HG03439 (cell line): Measurements from ENCODE around the gene NRAP.

Experiments used
- ATAC-seq: cut with Tn5 transposase; IDR thresholded peaks from one replicate; pipeline ENCODE4 v1.9.1; 2021; ENCODE audit warnings: mild to moderate bottlenecking, moderate library complexity; ENCODE audit not compliant: unreplicated experiment

The NRAP gene

DNA sequence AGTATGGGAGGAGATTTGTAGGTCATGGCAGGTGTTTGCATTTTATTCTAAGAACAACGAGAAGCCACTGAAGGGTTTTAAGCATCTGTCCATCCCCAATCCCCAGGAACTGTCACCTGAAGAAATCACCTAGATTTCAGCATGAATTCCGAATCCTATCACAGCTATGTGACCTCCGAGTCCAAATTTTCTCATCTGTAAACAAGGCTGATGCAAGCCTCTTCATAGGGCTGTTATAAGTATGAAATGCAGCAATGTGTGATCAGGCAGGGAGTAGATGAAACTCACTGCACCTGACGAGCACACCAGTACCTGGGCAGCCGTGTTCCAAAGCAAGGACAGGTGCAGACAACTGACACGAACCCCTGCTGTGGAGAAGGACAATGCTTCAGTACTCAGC is 97.0 kb downstream of the NRAP start:
- no peak for ATAC-seq

DNA sequence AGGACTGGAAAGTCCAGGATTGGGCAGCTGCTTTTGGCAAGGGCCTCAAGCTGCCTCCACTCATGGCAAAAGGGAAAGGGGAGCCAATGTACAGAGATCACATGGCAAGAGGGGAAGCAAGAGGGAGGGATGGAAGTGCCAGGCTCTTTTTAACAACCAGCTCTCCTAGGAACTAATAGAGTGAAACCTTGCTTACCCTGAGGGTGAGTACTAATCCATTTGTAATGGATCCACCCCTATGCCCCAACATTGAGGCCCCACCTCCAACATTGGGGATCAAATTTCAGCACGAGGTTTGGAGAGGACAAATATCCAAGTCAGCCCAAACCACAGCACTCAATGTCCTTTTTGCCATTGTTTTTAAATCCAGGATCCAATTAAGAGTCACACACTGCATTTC is 98.5 kb downstream of the NRAP start:
- ATAC-seq, result no peak

DNA sequence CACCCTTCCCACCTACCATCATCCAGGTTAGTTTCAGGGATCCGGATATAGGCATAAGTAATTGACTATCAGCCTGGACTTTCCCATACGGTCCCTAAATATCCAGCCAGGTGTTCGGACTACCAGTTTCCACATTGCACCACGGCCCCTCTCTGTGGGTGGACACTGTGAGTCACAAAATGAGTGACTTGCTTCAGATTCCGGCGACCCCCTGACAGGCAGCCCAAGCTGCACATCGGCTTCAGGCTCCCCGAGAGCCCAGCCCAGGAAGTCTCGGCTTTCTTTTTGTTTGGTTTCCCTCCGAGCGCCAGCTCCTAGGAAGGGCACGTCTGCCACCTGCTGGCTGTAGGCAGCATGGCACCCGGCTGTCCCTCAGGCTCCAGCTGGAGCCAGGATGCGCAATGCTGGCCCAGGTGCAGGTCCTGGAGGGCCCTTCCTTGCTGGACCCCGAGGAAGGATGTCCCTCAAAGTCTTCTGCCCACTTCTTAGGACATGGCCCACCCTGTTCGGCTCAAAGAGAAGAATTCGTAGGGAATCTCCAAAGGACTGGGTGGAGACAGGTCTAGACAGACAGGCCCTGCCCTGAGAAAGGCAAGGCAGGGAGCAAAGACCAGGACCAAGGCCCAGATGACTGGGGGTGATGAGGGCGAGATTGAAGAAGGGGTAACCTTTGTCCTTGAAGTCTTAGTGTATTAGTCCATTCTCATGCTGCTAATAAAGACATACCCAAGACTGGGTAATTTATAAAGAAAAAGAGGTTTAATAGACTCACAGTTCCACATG is 100.3 kb downstream of the NRAP start:
- peak; percentile 93 for ATAC-seq

DNA sequence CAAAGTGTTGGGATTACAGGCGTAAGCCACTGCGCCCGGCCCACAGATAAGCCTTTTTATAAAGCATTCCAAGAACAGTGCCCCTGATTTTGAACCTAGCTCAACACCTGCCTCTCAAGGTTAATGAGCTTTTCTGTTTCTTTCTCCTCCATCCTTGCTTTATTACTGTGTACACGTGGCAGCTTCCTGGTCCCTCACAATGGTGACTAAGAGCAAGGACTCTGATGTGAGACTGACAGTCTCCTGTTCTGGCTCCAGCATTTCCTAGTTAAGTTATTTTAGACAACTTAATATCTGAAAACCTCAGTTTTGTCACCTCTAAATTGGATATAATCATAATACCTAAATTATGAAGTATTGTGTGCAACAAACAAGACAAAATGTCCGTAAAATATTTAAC is 101.1 kb downstream of the NRAP start:
- ATAC-seq, result no peak

DNA sequence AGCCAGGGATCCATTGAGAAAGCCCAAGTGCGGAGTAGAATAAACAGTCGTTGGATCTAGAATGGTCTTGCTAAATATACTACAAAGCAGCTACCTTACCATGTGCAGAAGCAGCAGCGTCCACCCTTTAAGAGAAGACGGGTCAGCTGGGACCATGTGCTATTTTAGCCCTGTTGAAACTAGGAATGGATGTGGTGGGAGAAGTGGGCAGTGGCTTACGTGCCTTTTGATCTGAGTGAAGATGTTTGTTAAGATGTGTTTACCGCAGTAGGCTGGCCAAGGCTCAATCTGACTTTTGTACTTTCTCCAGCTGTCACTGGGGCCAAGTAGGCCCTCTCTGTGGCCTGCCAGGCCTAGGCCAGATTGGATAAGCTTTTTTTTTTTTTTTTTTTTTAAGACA is 101.8 kb downstream of the NRAP start:
- ATAC-seq, result no peak

DNA sequence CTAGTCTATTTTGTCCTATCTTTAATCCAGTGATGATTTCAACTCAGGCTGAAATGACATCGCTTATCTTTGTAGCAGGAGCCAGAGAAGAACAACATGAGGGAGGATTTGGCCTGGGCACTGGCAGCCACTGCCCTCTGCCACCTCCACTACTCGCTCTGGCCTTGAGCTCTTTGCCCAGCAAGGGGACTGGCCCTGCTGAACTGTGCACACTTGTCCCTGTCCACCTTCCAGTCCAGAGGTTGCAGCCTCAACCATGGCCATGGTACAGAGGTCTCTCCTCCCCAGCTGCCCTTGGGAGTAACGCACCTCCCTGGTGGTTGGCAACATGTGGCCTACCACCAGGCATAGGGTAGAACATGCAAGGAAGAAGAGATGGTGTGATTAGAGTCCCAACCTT is 102.6 kb downstream of the NRAP start:
- no peak for ATAC-seq

DNA sequence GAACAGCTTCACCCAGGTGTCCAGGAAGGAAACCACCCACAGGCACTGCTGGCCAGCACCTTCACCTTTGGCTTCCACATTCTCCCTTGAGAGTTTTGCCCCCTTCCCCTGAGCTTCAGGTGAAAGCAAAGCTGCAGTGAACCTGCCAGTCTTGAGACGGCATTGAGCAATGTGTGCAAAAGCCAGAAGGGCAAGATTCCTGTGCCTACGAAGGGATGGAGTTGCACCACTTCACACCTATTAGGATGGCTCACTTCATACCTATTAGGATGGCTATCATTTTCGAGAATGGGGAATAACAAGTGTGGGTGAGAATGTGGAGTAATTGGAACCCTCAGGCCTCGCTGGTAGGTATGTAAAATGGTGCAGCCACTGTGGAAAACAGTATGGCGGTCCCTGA is 103.8 kb downstream of the NRAP start:
- ATAC-seq, result no peak

DNA sequence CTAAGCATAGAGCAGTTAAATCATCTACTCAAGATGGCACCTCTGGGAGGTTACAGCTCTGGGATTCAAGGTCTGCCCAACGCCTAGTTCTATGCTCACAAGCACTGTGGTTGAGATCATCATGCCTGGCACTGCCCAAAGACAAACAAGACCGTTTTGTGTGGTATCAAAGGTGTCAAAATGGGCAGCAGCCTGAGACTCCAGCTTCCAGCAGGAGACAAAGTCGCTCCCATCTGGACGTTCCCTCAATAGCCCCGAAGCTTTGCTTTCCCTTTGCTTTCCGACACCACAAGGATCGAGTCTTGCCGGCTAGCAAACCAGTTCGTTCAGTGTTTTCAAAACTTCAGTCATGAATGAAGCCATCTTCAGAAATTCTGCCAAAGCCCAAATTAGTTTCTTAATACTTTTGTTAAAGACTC is 105.9 kb downstream of the NRAP start:
- no peak for ATAC-seq

DNA sequence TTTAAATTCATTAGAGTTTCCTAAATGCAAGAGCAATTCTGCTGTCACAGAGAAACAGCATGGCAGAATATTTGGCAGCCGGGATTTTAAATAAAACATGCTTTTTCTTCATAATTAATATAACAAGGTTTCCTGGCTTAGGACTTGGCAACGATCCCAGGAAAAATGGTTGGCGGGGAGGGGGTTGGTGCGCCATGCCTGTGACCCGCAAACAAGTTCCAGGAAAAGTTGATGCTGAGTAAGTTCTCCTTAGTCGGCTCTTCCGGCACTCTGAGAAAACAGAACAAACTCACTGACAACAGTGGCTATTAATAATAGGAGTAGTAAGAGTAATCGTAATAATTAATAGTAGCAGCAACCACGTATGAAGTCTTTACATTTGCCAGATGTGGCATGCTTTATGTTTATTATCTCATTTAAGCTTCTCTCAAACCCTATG is 106.4 kb downstream of the NRAP start:
- no peak for ATAC-seq

DNA sequence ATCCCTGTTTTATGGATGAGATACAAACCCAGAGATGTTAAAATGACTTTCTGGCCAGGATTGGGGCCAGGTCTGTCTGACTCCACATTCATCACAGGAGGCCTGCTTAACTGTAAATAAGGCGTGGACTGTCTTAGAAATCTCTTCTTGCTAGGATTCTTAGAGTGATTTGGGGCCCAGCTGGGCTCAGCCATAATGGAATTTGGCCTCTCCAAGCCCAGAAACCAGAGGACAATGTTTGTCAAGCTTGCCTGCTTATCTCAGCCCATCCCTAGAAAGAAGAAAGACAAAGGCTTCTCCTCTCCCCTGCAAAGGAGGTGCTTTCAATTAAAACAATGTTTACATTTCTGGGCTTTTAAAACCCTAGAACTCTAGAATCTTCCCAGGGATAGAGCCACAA is 108.1 kb downstream of the NRAP start:
- no peak for ATAC-seq

DNA sequence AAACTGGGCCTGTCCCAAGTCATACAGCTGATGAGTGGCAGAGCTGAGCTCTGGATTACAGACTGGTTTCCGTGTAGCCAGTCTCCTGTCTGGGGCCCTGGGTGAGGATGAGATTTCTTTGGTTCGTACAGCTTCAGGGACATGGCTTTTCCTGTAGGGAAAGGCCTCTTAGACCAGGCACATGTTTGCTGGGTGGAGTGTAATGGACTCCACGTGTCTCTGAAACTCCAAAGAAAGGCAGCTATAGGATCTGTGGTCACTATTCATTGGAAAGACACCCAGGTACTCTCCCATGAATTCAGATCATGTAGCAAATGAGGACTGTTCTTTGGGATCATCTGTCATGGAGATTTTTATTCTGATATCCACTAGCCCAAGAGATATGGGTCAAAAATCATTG is 108.6 kb downstream of the NRAP start:
- ATAC-seq, result no peak

DNA sequence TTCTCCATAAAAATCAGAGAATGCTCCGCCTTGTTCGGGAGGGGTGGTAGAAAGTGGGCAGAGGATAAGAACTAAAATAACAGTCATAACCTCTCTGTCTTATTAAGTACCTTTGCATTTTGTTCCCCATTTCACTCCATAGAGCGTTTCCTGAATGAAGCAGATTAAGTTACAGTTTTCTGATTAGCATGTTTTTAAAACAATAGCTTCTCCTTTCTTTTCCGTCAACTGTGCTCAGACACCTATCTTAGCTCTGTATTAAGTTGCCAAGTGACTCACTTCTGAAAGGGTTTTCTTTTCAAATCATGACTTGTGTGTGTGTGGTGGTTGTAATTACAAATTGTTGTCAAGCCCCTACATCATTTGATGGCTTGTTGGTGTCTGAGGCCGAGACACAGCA is 109.6 kb downstream of the NRAP start:
- ATAC-seq, result no peak

DNA sequence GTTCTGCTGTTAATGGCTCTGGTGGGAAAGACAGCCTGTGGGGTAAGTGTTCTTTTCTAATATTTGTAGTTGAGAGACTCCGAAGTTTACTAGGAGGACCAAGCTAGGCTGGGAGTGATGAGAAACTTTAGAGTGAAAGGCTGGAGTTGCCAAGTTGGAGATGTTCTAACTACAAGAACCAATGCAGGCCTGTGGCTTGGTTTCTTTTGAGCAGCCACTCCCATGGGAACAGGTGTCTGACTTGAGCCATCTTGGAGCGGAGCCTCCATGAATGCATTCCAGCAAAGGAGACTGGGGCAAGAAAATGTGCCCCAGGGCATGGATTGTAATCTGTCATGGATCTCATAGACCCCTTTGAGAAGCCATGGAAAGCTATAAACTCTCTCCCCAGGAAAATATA is 110.7 kb downstream of the NRAP start:
- ATAC-seq, result no peak

DNA sequence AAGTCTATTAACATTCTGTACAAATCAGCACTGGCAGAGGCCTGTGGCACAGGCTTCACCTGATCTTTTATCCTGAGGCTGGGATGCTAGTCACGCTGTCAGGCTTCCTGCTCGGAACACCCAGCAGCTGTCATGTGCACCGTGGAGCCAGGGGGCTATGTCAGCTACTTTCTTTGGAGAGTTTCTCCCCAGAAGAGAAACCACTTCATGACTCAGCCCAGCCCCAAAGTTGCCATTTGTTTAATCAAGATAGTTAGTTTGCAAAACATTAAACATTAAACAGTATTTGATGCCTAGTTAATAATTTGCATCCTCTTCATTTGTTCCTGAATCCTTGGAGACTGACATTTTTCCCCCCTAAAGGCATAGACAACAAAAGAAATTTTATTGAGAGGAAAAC is 111.1 kb downstream of the NRAP start, which contains the start of gene HABP2:
Gene HABP2 (plus strand): TSS at position 353 of the 400 bp plus-strand sequence. CDS start 69 bp downstream, outside the sequence.
- no peak for ATAC-seq

DNA sequence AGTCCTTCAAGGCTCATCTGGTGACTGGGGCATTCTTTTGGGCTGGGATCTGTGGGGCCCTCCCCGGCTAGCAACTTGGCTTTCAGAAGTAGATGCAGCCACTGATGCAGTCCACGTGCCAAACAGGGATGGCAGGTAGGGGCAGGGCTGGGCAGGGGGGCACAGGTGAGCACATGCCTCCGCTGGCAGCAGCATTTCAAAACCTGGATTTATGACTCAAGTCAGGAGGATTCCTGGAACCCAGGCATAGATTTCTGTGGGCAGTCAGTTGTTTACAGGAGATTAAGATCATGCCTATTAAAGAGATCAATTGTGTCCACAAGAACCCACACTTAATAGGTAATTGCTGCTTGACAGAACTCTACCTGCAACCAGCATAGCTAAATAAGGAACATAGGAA is 111.8 kb downstream of the NRAP start:
- no peak for ATAC-seq

DNA sequence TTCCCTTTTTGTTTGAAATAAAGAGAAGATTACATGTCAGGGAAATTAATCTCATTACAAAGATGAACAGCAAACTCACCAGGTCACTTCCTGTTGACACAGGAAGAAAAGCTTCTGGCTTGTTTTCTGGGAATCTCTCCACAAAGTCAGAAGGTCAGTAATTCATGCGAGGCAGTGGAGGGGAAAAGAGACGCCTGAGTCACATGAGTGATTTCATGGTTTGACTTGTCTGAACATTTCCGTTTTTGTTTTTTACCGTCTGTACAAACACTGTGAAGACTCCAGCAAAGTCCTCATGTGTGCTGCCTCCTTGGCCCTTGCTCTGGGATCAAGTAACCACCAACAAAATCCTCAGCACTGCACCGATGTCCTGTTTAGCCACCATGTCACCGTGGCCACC is 113.5 kb downstream of the NRAP start:
- ATAC-seq, result no peak

DNA sequence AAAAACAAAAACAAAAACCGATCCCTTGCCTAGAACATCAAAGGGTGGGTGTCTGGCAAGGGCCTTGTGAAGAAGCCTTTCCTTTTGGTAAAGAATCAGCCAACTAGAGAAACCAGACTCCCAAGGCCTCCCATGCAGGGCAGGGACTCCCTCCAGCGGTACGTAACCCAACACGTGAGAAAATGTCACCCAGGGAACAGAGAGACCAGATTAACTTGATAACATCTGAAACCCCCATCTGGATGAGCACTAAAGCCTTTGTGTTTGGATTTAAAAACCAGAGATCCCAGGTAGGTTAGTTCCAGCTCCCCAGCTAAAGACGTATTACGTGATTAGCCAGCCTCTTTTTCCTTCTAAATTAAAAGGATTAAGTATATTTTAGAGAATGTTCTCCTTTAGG is 114.0 kb downstream of the NRAP start:
- no peak for ATAC-seq

DNA sequence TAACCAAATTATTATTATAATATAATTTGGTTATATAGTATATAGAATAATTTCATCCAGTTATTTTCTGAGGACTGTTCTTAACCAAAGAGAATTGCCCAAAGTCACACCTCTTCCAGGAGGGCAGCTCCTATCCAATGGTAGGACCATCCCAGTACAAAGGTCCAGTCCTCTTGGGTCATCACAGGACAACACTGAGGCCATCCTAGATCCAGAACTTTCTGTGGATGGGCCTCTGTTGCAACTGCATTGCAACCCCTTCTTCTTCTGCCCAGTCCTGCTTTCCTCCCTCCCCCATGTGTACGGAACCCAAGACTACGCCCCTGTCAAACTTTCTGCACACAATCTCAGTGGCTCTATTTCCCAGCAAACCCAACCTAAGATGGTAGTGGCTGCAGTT is 116.4 kb downstream of the NRAP start:
- no peak for ATAC-seq

DNA sequence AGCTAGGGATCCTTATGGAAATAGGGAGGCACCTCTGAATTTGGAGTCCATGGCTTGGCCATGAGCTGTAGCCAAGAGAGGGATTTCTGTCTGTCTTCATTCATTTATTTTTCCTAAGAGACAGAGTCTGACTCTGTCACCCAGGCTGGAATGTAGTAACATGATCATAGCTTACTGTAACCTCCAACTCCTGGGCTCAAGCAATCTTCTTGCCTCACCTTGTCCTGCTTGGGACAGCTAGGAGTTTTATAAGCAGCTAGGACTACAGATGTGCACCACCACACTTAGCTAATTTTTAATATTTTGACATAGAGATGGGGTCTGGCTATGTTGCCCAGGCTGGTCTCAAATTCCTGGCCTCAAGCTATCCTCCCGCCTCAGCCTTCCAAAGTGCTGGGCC is 119.4 kb downstream of the NRAP start:
- ATAC-seq, result no peak

DNA sequence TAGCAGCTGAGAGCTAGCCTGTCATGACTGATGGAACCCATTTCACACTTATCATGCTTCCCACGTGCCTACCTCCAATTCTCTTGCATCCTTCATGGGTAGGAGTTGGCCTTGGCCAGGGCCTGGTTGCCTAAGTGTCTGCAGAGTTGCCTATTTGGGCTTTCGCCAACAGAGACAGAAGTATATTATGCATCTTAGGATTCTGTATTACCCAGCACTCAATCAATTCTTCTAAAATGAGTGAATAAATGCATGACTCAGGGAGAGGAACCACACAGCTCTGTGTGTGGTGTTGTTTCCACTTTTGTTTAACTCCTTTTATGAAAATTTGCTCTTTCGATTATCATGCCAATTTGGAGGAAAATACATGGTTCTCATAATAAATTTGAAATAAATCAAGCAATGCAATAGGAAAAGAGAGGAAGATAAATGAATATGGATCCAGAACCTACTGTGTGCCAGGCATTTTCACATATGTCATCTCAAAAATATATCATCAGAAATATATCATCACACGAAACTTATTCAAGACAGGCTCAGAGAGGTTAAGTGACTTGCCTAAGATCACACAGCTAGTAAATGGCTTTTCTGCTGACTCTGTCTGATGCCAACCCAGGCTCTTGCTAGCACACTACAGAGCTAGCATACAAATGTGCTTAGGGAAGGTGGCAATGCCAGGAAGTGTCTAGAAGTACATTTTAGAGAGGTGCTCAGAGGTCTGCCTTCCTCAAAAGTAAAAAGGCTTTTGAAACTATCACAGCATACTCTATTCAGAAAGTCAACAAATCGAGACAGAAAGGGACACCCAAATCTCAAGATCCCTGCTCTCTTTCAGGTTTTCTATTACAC is 120.5 kb downstream of the NRAP start:
- no peak for ATAC-seq

DNA sequence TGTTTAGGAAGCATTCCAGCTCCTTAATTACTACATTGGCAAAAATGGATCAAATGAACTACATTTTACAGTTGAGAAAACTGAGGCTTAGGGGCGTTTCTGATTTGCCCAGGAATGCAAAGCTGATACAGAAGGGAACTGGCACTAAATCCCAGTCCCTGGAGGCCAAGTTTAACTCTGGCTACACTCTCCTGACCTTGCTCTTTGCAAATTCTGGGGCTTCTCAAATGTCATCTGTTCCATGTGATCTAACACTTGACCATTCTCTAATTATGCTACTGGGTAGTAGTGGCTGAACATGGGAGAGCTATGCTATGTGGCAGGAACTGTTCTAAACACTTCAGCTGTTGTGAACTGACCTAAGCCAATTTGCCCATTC is 122.3 kb downstream of the NRAP start:
- no peak for ATAC-seq

DNA sequence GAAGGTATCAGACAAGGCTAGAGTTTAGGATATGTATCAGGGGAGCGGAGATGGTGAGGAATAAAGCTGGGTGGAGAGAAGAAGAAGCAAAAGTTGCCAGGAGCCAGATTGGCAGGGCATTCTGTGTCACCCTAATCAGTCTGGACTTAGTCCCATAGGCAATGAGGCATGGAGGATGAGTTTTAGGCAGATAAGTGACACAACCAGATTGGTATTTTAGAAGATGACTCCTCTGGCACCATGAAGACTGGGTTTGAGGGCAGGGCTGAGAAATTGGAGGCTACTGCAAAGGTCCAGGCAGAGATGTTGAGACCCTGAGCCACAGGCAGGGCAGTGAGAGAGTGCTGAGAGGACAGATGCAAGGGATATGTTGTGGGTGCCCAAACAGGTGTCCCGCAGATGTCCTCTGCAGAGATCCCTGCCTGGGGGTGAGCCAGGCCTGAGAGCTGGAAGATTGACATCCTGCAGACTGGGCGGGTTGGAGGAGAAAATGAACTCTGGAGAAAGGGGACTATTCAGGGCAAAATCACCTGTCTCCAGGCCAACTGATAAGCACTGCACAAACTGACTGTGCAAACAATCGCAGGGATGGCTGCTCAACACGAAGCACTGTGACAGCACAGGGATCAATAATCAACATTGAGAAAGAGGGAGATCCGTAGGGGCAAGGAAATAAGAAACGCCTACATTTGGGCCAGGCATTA is 122.8 kb downstream of the NRAP start:
- no peak for ATAC-seq
